PFSK-1 (cell line): Measurements from ENCODE around the gene CCT2.

Experiments used
- FOXP2 ChIP-seq: optimal IDR thresholded peaks from 2 replicates; pipeline ENCODE3; 2011; ENCODE audit warnings: borderline replicate concordance, control low read depth, inconsistent platforms; ENCODE audit not compliant: insufficient read depth; ENCODE audit errors: extremely low read length, extremely low read depth
- POLR2AphosphoS5 ChIP-seq: IDR thresholded peaks from 2 replicates; pipeline ENCODE4 v1.6.1; 2012; ENCODE audit warnings: low read depth, mild to moderate bottlenecking, control low read depth, low read length, moderate library complexity
- SIN3A ChIP-seq: IDR thresholded peaks from 2 replicates; pipeline ENCODE4 v1.6.1; 2012; ENCODE audit warnings: mild to moderate bottlenecking, low read length, moderate library complexity, borderline replicate concordance; ENCODE audit not compliant: insufficient read depth
- TAF1 ChIP-seq: IDR thresholded peaks from 2 replicates; pipeline ENCODE4 v1.6.1; 2012; ENCODE audit warnings: low read length, control low read depth, borderline replicate concordance; ENCODE audit not compliant: insufficient read depth
- TF ChIP-seq, protein P1 (sequence below), 2 experiments: IDR thresholded peaks; 2 replicates each; pipeline versions ENCODE4 v1.6.1 to v1.8.0; 2011 to 2012; ENCODE audit warnings: low read depth in 2 of 2, low read length in 2 of 2, control low read depth in 1 of 2, inconsistent platforms in 1 of 2, mild to moderate bottlenecking in 1 of 2, moderate library complexity in 1 of 2; ENCODE audit not compliant: insufficient read depth in 1 of 2

DNA sequence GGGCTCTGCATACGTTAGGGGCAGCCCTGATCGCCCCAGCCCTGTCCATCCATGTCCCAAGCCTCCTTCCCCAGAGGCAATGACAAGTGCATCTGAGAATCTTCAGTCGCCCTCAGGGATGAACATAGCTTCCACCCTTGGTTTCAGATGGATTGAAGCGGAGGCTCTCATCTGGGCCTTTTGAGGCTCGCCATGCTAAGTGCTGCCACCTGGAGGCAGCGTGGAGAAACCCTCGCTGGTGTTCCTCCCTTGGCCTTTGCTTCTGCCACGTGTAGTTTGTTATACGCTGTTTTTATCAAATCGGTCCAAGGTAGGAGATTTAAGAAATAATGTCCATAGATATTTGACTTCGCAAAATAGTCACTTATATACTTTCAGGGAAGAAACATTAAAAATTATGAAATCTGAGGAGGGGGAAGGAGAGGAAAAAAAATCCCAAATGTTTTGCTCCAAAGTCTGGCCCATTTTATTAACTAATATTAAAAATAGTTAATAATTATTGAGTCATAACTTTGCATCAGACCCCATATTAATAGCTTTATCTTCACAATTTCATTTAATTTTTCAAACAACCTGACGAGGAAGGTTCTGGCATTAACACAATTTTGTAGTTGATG is 54.2 kb downstream of the CCT2 start:
- TF ChIP-seq TAF1 (no peak), POLR2AphosphoS5 (no peak), FOXP2 (no peak), SIN3A (no peak)
- TF ChIP-seq, protein P1, sequence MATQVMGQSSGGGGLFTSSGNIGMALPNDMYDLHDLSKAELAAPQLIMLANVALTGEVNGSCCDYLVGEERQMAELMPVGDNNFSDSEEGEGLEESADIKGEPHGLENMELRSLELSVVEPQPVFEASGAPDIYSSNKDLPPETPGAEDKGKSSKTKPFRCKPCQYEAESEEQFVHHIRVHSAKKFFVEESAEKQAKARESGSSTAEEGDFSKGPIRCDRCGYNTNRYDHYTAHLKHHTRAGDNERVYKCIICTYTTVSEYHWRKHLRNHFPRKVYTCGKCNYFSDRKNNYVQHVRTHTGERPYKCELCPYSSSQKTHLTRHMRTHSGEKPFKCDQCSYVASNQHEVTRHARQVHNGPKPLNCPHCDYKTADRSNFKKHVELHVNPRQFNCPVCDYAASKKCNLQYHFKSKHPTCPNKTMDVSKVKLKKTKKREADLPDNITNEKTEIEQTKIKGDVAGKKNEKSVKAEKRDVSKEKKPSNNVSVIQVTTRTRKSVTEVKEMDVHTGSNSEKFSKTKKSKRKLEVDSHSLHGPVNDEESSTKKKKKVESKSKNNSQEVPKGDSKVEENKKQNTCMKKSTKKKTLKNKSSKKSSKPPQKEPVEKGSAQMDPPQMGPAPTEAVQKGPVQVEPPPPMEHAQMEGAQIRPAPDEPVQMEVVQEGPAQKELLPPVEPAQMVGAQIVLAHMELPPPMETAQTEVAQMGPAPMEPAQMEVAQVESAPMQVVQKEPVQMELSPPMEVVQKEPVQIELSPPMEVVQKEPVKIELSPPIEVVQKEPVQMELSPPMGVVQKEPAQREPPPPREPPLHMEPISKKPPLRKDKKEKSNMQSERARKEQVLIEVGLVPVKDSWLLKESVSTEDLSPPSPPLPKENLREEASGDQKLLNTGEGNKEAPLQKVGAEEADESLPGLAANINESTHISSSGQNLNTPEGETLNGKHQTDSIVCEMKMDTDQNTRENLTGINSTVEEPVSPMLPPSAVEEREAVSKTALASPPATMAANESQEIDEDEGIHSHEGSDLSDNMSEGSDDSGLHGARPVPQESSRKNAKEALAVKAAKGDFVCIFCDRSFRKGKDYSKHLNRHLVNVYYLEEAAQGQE (IDR thresholded peaks at IDR 0.05; ENCODE audit: insufficient read depth in 1 of 2, low read depth in 2 of 2, low read length in 2 of 2), result no peak
